GM12891 (cell line): ENCODE results near the gene ZBTB12.

Source experiments
- PAX5 ChIP-seq: IDR thresholded peaks from 2 replicates; pipeline ENCODE4 v1.6.1; 2011; ENCODE audit warnings: low read length, moderate library complexity, mild to moderate bottlenecking; ENCODE audit not compliant: insufficient read depth, severe bottlenecking
- POLR2A ChIP-seq: IDR thresholded peaks from 2 replicates; pipeline ENCODE4 v1.6.1; 2011; ENCODE audit warnings: low read depth, low read length, control low read depth
- POLR2AphosphoS5 ChIP-seq: IDR thresholded peaks from 2 replicates; pipeline ENCODE4 v1.6.1; 2011; ENCODE audit warnings: low read depth, low read length, control low read depth
- POU2F2 ChIP-seq: IDR thresholded peaks from 2 replicates; pipeline ENCODE4 v1.6.1; 2011; ENCODE audit warnings: low read depth, mild to moderate bottlenecking, control low read depth, low read length, moderate library complexity
- SPI1 ChIP-seq: IDR thresholded peaks from 2 replicates; pipeline ENCODE4 v1.6.1; 2011; ENCODE audit warnings: low read depth, low read length, control low read depth
- TAF1 ChIP-seq: IDR thresholded peaks from 2 replicates; pipeline ENCODE4 v1.6.1; 2011; ENCODE audit warnings: low read depth, low read length, control low read depth

- TF ChIP-seq POLR2AphosphoS5 (no peak), POLR2A (no peak), TAF1 (no peak), PAX5 (no peak), POU2F2 (no peak), SPI1 (peak; percentile 46)
Measured at GRCh38 chr6:31899215-31899614, 2.7 kb downstream of the ZBTB12 start.
